ENCODE results near the gene DCAF17. TPM values are rescaled to one million over a fixed set of nuclear protein-coding genes. Genes with fewer than 3 reads are reported as not detected.
A peak's percentile ranks its signal among the peaks of the same experiment; 100 is the strongest.

DCAF17 gene
- total and polyA plus RNA-seq, 5 experiments from 2014 or later, result 14.3 to 36.6 (median 18.5) TPM

- no peak for ATAC-seq
- no peaks in the 10 kb centered on the region for H3K27me3 Mint-ChIP-seq
- H3K4me1 Mint-ChIP-seq, result peaks cover 11 to 33% (median 16%) of the 10 kb centered on the region in 4 donors
- POLR2A ChIA-PET, result no interaction called here
- DNase-seq, result no peak
- peaks cover 2 to 21% (median 12%) of the 10 kb centered on the region in 3 donors for H3K36me3 Mint-ChIP-seq
- peaks cover 0 to 10% (median 8%) of the 10 kb centered on the region in 9 donors for H3K9me3 Mint-ChIP-seq
- no peak overlapping the region for H3K4me3 Mint-ChIP-seq
- no peak overlapping the region for H3K27ac Mint-ChIP-seq
Observed at GRCh38 chr2:171401947-171402346, 32.1 kb upstream of the DCAF17 start.

- H3K4me3 Mint-ChIP-seq, result no peak overlapping the region
- POLR2A ChIA-PET, result no interaction called here
- H3K36me3 Mint-ChIP-seq, result peaks cover 0 to 15% (median 12%) of the 10 kb centered on the region in 3 donors
- DNase-seq, result no peak
- no peak for ATAC-seq
- peaks cover 0 to 10% (median 8%) of the 10 kb centered on the region in 9 donors for H3K9me3 Mint-ChIP-seq
- H3K27ac Mint-ChIP-seq, result no peak overlapping the region
- H3K4me1 Mint-ChIP-seq, result peaks cover 10 to 42% (median 17%) of the 10 kb centered on the region in 4 donors
- H3K27me3 Mint-ChIP-seq, result no peaks in the 10 kb centered on the region
Observed at GRCh38 chr2:171402906-171403580, 31.0 kb upstream of the DCAF17 start.

- no peak for ATAC-seq
- Mint-ChIP-seq H3K27ac (no peak overlapping the region), H3K4me1 (peaks cover 6 to 38% (median 11%) of the 10 kb centered on the region in 4 donors), H3K9me3 (peaks cover 0 to 10% (median 6%) of the 10 kb centered on the region in 9 donors), H3K27me3 (no peaks in the 10 kb centered on the region), H3K4me3 (no peak overlapping the region), H3K36me3 (peaks cover 0 to 15% (median 12%) of the 10 kb centered on the region in 3 donors)
- POLR2A ChIA-PET, result no interaction called here
- DNase-seq, result no peak
Observed at GRCh38 chr2:171404261-171404660, 29.8 kb upstream of the DCAF17 start.

- H3K27me3 Mint-ChIP-seq, result no peaks in the 10 kb centered on the region
- POLR2A ChIA-PET, result no interaction called here
- peaks cover 0 to 15% (median 12%) of the 10 kb centered on the region in 3 donors for H3K36me3 Mint-ChIP-seq
- peak overlapping the region in 3 of 10 donors; percentile 1 to 56 (median 1) for H3K27ac Mint-ChIP-seq
- DNase-seq (no peak), ATAC-seq (no peak)
- no peak overlapping the region for H3K4me3 Mint-ChIP-seq
- H3K9me3 Mint-ChIP-seq, result peaks cover 0 to 10% (median 6%) of the 10 kb centered on the region in 9 donors
- peaks cover 3 to 38% (median 11%) of the 10 kb centered on the region in 4 donors for H3K4me1 Mint-ChIP-seq
Observed at GRCh38 chr2:171404719-171405118, 29.3 kb upstream of the DCAF17 start.

GRCh38 chr2:171405546-171405945 is 28.5 kb upstream of the DCAF17 start:
- no peak for ATAC-seq
- H3K36me3 Mint-ChIP-seq, result peaks cover 0 to 15% (median 12%) of the 10 kb centered on the region in 3 donors
- H3K27ac Mint-ChIP-seq, result peak overlapping the region in 3 of 10 donors; percentile 2 to 56 (median 9)
- no peaks in the 10 kb centered on the region for H3K27me3 Mint-ChIP-seq
- peaks cover 2 to 38% (median 10%) of the 10 kb centered on the region in 4 donors for H3K4me1 Mint-ChIP-seq
- POLR2A ChIA-PET, result no interaction called here
- H3K4me3 Mint-ChIP-seq, result no peak overlapping the region
- peaks cover 0 to 10% (median 6%) of the 10 kb centered on the region in 9 donors for H3K9me3 Mint-ChIP-seq
- no peak for DNase-seq

GRCh38 chr2:171406044-171406443 is 28.0 kb upstream of the DCAF17 start:
- no peak overlapping the region for H3K4me3 Mint-ChIP-seq
- peaks cover 0 to 15% (median 12%) of the 10 kb centered on the region in 3 donors for H3K36me3 Mint-ChIP-seq
- H3K27me3 Mint-ChIP-seq, result no peaks in the 10 kb centered on the region
- H3K27ac Mint-ChIP-seq, result peak overlapping the region in 1 of 10 donors; percentile 56
- no peak for ATAC-seq
- peaks cover 2 to 38% (median 10%) of the 10 kb centered on the region in 4 donors for H3K4me1 Mint-ChIP-seq
- POLR2A ChIA-PET, result interaction anchor here (0.7 kb wide), 1 partner anchor 385 kb away, joined by 3 read pairs; no protein-coding TSS in a partner anchor
- peaks cover 0 to 10% (median 6%) of the 10 kb centered on the region in 9 donors for H3K9me3 Mint-ChIP-seq
- DNase-seq, result no peak

- no peak for ATAC-seq
- POLR2A ChIA-PET, result no interaction called here
Observed at GRCh38 chr2:171407030-171407675, 26.9 kb upstream of the DCAF17 start.

GRCh38 chr2:171407676-171408044 is 26.4 kb upstream of the DCAF17 start:
- peaks cover 0 to 5% (median under 1%) of the 10 kb centered on the region in 3 donors for H3K36me3 Mint-ChIP-seq
- POLR2A ChIA-PET, result no interaction called here
- peaks cover 2 to 38% (median 13%) of the 10 kb centered on the region in 4 donors for H3K4me1 Mint-ChIP-seq
- DNase-seq, result no peak
- no peak overlapping the region for H3K4me3 Mint-ChIP-seq
- no peak for ATAC-seq
- H3K27me3 Mint-ChIP-seq, result no peaks in the 10 kb centered on the region
- H3K27ac Mint-ChIP-seq, result peak overlapping the region in 1 of 10 donors; percentile 28
- no peaks in the 10 kb centered on the region for H3K9me3 Mint-ChIP-seq

More at GRCh38 chr2:171407030-171407675, 26.9 kb upstream of the DCAF17 start:
- Mint-ChIP-seq H3K4me1 (peaks cover 2 to 38% (median 12%) of the 10 kb centered on the region in 4 donors), H3K9me3 (peaks cover 0 to 3% (median 1%) of the 10 kb centered on the region in 9 donors), H3K4me3 (no peak overlapping the region), H3K27ac (peak overlapping the region in 5 of 10 donors; percentile 27 to 51 (median 38)), H3K27me3 (no peaks in the 10 kb centered on the region), H3K36me3 (peaks cover 0 to 7% (median 5%) of the 10 kb centered on the region in 3 donors)
- DNase-seq, result no peak

GRCh38 chr2:171409436-171409971 is 24.5 kb upstream of the DCAF17 start:
- POLR2A ChIA-PET, result no interaction called here
- DNase-seq (no peak), ATAC-seq (no peak)
- H3K36me3 Mint-ChIP-seq, result no peaks in the 10 kb centered on the region
- peak overlapping the region; percentile 20 to 81 (median 58) for H3K4me3 Mint-ChIP-seq
- H3K9me3 Mint-ChIP-seq, result no peaks in the 10 kb centered on the region
- peak overlapping the region in 4 of 10 donors; percentile 17 to 53 (median 45) for H3K27ac Mint-ChIP-seq
- H3K4me1 Mint-ChIP-seq, result peaks cover 2 to 35% (median 13%) of the 10 kb centered on the region in 4 donors
- H3K27me3 Mint-ChIP-seq, result no peaks in the 10 kb centered on the region

GRCh38 chr2:171410101-171410500 is 23.9 kb upstream of the DCAF17 start:
- DNase-seq (no peak), ATAC-seq (no peak)
- Mint-ChIP-seq H3K27me3 (no peaks in the 10 kb centered on the region), H3K4me1 (peaks cover 2 to 30% (median 11%) of the 10 kb centered on the region in 4 donors), H3K4me3 (no peak overlapping the region), H3K27ac (no peak overlapping the region), H3K36me3 (no peaks in the 10 kb centered on the region), H3K9me3 (no peaks in the 10 kb centered on the region)
- POLR2A ChIA-PET, result no interaction called here

- no peak for ATAC-seq
- no peak for DNase-seq
- Mint-ChIP-seq H3K4me3 (no peak overlapping the region), H3K27ac (peak overlapping the region in 1 of 10 donors; percentile 10), H3K4me1 (peaks cover 2 to 25% (median 12%) of the 10 kb centered on the region in 4 donors), H3K9me3 (no peaks in the 10 kb centered on the region), H3K27me3 (no peaks in the 10 kb centered on the region), H3K36me3 (no peaks in the 10 kb centered on the region)
- POLR2A ChIA-PET, result no interaction called here
Observed at GRCh38 chr2:171410624-171411023, 23.4 kb upstream of the DCAF17 start.

GRCh38 chr2:171411214-171411613 is 22.8 kb upstream of the DCAF17 start:
- Mint-ChIP-seq H3K36me3 (no peaks in the 10 kb centered on the region), H3K4me3 (no peak overlapping the region), H3K27ac (no peak overlapping the region), H3K9me3 (no peaks in the 10 kb centered on the region), H3K4me1 (peaks cover 5 to 25% (median 15%) of the 10 kb centered on the region in 4 donors), H3K27me3 (no peaks in the 10 kb centered on the region)
- ATAC-seq (no peak), DNase-seq (no peak)
- POLR2A ChIA-PET, result no interaction called here
